ENCODE data around the gene SLC39A1.
"Not testable (repeated sequence)": the region's sequence is repeated elsewhere in the genome, so short reads cannot be mapped to it uniquely, and the experiment has no call there.

The SLC39A1 gene

DNA sequence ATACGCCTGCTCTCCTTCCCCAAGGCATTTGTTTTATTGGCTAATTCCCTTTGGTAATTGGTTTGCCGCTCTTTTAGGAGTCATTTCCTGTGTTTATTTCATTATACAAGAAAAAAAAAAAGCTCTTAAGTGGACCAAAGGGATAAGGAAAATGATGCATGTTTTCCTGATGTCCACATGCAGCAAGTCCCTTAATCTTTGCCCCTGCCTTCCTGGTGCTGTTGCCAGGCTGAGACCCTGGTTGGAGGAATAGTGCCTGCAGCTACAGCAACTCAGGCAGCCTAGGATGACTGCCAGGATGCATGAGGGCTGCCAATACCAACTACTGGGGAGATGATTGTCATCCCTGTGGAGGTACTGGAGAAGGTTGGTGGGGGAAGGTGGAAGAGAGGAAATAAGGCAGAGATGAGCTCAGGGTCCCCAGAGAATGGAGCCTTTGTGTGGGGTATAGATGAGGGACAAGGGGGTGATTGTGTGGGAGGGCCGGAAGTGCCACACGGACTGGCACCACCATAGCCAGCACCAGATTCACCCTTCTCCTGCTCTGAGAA, 34.5 kb downstream of the SLC39A1 start:
- no peak for DNase-seq

DNA sequence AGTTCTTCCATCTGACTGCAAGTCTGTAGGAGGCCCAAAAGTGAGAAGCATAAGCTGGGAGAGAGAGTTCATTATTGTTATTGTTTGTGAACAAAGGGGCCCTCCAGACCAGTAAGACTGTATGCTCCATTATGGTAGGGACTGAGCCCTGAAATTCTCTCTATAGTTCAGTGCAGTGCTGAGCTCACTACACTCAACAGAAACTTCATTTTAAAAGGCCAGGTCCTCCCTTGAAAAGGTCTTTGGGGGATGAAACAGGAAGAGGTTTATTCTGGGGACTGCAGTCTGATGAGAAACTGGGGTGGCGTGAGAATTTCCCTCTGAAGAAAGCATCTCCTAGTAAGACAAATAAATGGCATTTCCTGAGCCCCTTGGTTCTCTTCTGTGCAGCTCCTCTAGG, 35.1 kb downstream of the SLC39A1 start:
- no peak for DNase-seq

DNA sequence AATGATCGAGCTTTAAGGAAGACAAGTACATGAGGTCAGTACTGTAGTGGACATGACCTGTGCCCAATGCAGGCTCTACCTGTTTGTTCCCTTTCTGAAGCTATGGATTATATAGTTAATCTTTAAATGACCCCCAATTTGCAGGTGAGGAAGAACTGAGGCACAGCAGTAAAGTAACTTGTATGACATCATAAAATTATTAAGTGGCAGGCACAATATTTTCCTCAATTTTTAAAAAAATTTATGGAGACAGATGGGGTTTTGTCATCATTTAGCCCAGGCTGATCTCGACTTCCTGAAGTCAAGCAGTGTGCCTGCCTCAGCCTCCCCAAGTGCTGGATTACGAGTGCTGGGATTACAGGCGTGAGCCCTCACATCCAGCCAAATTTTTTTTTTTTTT, 36.9 kb downstream of the SLC39A1 start:
- no peak for DNase-seq

DNA sequence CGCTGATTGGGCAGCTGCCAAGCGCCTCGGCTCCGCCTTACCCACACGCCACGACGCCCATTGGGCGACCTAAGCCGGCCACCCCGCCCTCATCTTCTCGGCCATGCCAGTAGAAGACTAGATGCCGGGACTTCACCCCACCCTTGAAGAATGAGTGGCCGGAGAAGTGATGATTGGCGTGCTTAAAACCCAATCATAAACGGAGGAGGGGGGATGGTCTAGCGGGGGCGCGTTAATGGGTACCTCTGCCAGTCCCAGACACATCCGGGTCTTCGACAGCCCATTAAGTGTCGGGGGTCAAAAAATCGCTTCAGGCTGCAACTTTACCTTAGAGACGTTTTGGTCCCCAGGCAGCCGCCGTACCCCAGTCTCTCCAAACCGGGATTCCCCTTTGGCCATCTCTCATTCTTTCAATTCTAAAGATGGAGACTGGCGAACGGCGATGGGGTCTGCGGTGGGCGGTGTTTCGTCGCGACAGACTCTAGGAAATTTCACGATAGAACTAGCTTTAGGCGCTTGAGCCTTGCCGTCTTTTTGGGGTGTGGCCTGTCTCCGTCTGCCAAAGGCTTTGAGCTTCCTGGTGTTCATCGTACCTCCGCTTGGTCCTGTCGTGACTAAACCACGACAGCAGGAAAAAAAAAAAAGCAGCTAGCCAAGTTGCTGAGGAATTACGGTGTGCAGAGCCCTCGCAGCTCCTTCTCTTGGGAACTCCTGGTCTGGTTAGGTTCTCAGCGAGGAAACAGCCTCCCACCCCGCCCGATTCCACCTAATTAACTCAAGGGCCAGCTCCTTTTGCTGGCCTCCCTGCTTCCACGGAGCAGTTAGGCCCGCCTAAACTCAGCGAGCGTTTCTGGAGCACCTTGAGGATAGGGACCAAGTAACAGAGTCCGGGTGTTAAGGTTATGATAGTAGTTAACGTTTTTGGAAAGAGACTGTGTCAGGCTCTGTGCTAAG, 40.1 kb downstream of the SLC39A1 start, which contains the start of gene GATAD2B:
Gene GATAD2B (minus strand): TSS at position 1 of the 954 bp plus-strand sequence. CDS start 94,625 bp downstream, outside the sequence.
- DNase-seq: peak; percentile 100

DNA sequence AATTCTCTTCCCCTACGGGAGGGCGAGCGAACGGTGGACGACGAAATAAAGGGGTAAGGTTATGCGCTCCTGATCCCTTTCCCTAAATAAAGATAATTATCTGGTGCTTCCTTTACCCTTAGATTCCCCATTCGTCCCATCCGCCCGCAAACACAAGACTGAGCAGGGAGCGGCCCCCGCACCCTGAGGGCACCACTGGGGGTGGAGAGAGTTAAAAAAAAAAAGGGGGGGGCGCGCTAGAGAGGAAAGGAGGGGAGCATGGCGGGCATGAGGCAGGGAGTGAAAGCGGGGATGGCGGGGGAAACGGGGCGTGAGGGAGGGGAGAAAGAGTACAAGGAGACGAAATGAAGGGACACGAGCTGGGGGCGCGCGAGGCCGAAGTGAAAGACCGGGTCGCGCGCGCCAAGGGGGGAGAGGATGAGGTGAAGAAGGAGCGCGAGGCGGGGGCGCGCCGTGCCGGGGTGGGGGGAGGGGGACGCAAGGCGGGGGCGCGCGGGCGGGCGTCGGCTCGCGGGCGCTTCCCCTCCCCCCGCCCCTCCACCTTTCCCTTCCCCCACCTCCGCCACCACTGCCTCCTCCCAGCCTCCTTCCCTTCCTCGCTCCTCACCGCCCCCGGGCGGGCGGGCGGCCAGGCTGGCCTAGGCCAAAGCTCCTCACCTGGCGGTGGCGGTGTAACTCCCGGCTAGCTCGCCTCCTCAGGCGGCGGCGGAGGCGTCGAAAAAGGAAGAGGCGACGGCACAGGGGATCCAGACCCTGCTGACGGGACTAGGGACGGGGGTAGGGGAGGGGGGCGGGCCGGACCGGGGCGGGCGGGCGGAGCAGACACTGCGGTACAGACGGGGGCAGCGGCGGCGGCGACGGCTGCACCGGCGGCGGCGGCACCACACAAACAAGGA, 41.0 kb downstream of the SLC39A1 start:
- DNase-seq: peak; percentile 97

DNA sequence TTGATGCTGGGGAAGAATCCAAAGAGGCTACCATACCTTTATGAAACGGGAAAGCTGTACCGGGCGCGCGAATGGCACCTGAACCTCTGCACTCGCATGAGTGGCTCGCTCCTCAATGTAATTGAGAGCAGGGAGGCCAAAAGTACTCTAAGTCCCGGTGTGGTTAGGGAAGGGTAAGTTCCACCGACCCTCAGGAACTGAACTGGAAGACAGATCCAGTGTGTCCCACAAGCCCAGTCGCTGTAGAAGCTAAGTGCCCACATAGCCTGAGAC, 41.6 kb downstream of the SLC39A1 start:
- DNase-seq: no peak

DNA sequence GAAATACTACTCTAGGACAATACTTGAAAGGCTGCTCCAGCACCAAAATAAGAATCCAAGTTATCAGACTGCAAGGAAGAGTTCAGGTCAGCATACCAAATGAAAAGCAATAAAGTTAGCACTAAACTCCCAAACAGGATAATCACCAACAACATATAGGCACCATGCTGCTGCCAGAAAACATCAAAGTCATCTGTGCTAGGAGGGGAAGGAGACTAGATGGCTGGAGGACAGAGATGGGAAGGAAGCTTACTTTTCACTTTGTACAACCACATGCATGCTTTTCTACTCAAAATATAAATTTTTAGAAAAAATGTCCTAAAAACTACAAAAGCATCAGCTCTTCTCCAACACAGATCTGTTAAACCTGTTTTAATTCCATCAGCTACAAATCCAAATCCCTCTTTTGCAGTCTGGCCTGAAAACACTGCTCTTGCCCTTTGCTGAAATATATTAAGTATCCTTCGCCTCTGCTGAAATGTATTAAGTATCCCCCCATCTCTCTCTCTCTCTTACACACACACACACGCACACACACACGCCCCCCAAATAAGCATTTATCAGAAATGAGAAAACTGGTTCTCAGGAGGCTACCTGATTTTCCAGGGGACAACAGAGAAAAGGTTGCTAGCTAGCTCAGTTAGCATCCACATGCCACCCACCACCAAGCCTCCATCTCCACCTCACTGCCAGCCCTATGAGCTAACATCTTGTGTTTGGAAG, 42.1 kb downstream of the SLC39A1 start:
- DNase-seq: peak; percentile 39

DNA sequence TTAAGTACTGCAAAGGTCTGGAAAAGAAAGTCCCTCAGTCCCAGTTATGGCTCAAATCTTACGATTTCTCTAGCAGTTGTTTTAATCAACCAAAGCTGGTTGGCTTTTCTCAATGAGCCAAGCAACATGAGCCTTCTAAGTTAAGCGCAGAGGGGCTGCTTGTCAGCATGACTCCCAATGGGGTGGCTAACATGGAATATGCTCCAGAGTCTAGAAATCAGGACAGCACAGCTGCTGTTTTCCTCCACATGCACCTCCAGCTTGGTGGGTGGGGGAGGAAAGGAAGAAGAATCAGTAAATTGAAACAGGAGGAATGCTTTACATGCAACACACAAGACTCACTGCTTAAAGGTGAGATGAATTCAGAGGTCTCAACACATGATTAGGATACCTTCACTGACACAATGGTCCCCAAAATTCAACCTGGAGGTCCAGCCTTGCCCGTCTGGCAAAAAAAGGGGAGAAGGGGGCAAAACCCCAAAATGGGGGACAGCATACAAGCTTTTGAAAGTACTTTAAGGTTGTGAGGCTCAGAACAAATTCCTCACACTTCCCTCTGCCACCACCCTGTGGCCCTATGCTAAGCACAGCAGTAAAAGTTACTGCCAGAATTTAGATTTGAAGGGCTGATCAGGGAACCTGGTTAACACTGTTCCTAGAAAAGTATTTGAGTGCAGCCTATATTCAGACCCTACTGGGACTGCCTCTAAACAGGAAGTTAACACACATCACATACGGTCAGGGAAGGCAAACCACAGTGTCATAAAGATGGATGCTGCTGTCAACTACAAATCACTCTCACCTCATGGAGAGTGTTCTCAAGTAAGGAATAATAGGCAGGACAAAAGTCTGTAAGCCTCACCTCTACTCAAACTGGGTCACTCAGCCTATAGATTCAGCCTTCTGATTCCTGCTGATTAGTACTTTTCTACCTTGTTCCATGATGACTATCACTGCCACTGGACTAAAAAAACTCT, 43.2 kb downstream of the SLC39A1 start:
- DNase-seq: peak; percentile 95

DNA sequence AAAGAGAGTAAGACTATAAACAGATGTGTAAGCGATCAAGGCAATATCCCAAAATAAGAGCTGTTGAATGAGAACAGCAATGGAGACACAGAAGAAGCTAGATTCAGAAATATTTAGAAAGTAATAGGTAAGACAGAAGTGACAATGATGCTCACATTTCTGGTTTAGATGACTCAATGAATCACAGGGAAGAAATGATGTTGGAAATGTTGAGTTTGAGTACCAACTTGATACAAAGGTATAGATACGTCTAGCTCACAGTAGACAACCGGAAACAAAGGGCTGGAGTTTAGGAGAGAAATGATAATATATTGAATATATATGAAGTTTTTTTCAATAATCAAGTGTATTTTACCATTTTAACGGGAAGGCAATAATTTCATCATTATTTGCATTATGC, 47.0 kb downstream of the SLC39A1 start:
- no peak for DNase-seq

DNA sequence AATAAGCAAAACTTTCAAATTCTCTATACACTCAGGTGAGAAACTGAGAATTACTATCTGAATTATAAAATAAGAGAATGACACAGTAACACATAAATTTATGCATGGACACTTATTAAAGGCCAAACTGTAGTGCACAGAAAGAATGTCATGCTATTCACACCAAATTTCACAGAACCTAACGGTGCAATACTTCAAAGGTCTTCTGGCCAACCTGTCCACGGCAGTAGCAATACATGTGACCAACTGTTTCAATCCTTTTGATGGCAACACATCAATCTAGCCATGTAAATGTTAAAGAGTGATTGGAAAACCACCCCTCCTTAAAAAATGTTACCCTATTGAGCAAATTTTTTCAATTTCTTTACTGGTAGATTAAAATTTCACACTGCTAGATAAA, 51.0 kb downstream of the SLC39A1 start:
- DNase-seq: no peak

DNA sequence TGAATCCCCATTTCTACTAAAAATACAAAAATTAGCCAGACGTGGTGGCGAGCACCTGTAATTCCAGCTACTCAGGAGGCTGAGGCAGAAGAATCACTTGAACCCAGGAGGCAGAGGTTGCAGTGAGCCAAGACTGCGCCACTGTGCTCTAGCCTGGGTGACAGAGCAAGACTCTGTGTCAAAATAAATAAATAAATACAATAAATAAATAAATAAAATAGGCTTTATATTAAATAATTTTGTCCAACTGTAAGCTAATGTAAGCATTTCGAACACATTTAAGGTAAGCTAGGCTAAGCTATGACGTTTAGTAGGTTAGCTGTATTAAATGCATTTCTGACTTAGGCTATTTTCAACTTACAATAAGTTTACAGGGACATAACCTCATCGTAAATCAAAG, 52.8 kb downstream of the SLC39A1 start:
- DNase-seq: not testable (repeated sequence)
